Parathyroid adenoma (tissue), 2 donors: Measurements from ENCODE around the gene GSTM5.
"Not testable (repeated sequence)": the region's sequence is repeated elsewhere in the genome, so short reads cannot be mapped to it uniquely, and the experiment has no call there.

ENCODE experiments used
- H2AFZ ChIP-seq: fragments of 300-600 bp; sonication (generic); one replicate; pipeline ENCODE4 v1.7.0; 2017; ENCODE audit warnings: antibody characterized with exemption, mild to moderate bottlenecking
- H3K27ac ChIP-seq: fragments of 300-600 bp; sonication (generic); one replicate; pipeline ENCODE4 v1.7.0; 2017
- H3K27me3 ChIP-seq: fragments of 300-600 bp; sonication (generic); one replicate; pipeline ENCODE4 v1.7.0; 2017; ENCODE audit warnings: low read length; ENCODE audit not compliant: control insufficient read depth, insufficient read depth
- H3K36me3 ChIP-seq: fragments of 300-600 bp; sonication (generic); one replicate; pipeline ENCODE4 v1.7.0; 2017; ENCODE audit warnings: low read length; ENCODE audit not compliant: control insufficient read depth, insufficient read depth
- H3K4me1 ChIP-seq: fragments of 300-600 bp; sonication (generic); one replicate; pipeline ENCODE4 v1.7.0; 2017; ENCODE audit warnings: control low read depth
- H3K4me2 ChIP-seq: fragments of 300-600 bp; sonication (generic); one replicate; pipeline ENCODE4 v1.7.0; 2017; ENCODE audit warnings: low read length
- H3K4me3 ChIP-seq: fragments of 300-600 bp; sonication (generic); one replicate; pipeline ENCODE4 v1.7.0; 2017; ENCODE audit warnings: low read depth, low read length
- H3K79me2 ChIP-seq: fragments of 300-600 bp; sonication (generic); one replicate; pipeline ENCODE4 v1.7.0; 2017; ENCODE audit warnings: control low read depth
- H3K9ac ChIP-seq: fragments of 300-600 bp; sonication (generic); one replicate; pipeline ENCODE4 v1.7.0; 2017; ENCODE audit warnings: mild to moderate bottlenecking
- H3K9me3 ChIP-seq: fragments of 300-600 bp; sonication (generic); one replicate; pipeline ENCODE4 v1.7.0; 2017; ENCODE audit warnings: low read length; ENCODE audit not compliant: control insufficient read depth
- TF ChIP-seq, protein P1 (sequence below): fragments of 300-600 bp; sonication (generic); IDR thresholded peaks from one replicate; pipeline ENCODE4 v1.7.0; 2017; ENCODE audit warnings: antibody characterized with exemption, mild to moderate bottlenecking
- donor health status: primary hyperparathyroidism.

GSTM5 gene

DNA sequence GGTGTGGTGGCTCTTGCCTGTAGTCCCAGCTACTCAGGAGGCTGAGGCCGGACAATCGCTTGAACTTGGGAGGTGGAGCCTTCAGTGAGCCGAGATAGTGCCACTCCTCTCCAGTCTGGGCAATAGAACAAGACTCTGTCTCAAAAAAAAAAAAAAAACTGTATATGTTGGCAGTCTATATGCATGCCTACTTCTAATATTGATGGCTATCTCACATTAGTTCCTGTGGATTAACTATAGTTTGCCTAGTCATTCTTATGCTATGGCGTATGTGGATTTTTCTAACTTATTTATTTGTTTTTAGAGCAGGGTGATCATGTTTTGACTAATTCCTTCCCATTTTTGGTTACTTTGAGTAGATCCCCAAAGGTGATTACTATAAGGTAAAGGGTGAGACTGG lies 15.0 kb upstream of the GSTM5 start:
- TF ChIP-seq, protein P1, sequence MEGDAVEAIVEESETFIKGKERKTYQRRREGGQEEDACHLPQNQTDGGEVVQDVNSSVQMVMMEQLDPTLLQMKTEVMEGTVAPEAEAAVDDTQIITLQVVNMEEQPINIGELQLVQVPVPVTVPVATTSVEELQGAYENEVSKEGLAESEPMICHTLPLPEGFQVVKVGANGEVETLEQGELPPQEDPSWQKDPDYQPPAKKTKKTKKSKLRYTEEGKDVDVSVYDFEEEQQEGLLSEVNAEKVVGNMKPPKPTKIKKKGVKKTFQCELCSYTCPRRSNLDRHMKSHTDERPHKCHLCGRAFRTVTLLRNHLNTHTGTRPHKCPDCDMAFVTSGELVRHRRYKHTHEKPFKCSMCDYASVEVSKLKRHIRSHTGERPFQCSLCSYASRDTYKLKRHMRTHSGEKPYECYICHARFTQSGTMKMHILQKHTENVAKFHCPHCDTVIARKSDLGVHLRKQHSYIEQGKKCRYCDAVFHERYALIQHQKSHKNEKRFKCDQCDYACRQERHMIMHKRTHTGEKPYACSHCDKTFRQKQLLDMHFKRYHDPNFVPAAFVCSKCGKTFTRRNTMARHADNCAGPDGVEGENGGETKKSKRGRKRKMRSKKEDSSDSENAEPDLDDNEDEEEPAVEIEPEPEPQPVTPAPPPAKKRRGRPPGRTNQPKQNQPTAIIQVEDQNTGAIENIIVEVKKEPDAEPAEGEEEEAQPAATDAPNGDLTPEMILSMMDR, result no peak
- no peak overlapping the region for H2AFZ ChIP-seq

GRCh38 chr1:109697861-109698260 lies 14.2 kb upstream of the GSTM5 start:
- H3K4me1 ChIP-seq, H3K79me2 ChIP-seq, H3K27me3 ChIP-seq, H3K9ac ChIP-seq, H2AFZ ChIP-seq, H3K9me3 ChIP-seq, H3K27ac ChIP-seq, H3K36me3 ChIP-seq, H3K4me2 ChIP-seq, H3K4me3 ChIP-seq: not testable (repeated sequence)

More for the DNA sequence above, 15.0 kb upstream of the GSTM5 start:
- H3K79me2 ChIP-seq, result no peaks in the 10 kb centered on the region
- H3K4me3 ChIP-seq, result no peak overlapping the region
- no peaks in the 10 kb centered on the region for H3K36me3 ChIP-seq
- H3K4me2 ChIP-seq, result no peak overlapping the region
- H3K9me3 ChIP-seq, result no peaks in the 10 kb centered on the region
- no peak overlapping the region for H3K27ac ChIP-seq
- no peak overlapping the region for H3K9ac ChIP-seq
- no peaks in the 10 kb centered on the region for H3K27me3 ChIP-seq
- H3K4me1 ChIP-seq, result no peaks in the 10 kb centered on the region

DNA sequence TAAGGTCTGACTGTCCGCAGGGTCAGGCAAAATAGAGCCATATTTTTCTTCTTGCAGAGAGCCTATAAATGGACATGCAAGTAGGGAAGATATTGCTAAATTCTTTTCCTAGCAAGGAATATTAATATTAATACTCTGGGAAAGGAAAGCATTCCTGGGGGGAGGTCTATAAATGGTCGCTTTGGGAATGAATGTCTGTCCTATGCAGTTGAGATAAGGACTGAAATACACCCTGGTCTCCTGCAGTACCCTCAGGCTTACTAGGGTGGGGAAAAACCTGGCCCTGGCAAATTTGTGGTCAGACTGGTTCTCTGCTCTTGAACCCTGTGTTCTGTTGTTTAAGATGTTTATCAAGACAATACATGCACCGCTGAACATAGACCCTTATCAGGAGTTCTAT lies 9.1 kb upstream of the GSTM5 start:
- not testable (repeated sequence) for H3K4me3 ChIP-seq, H3K27me3 ChIP-seq, H3K9ac ChIP-seq, H3K4me2 ChIP-seq, H3K79me2 ChIP-seq, H3K4me1 ChIP-seq, H3K9me3 ChIP-seq, H3K27ac ChIP-seq, H3K36me3 ChIP-seq, H2AFZ ChIP-seq

DNA sequence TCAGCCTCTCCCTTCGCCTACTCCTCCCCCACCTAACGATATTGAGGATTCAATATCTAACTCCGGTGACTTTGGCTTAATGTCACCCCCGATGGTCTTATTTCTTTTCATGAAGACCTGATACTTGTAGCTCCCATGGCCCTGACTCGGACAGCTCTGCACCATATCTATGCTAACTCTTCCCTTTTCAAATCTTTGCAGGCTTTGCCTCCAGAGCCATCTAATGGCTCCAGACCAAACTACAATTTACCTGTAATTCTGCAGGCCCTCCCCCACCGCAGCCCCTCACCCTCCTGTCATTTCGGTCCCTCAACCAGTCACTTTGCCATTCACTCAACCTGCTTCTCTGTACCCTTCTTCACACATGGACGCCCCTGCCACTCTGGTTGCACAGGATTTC lies 7.9 kb upstream of the GSTM5 start:
- Histone ChIP-seq H3K4me3 (no peak overlapping the region), H3K36me3 (no peaks in the 10 kb centered on the region), H3K4me2 (no peak overlapping the region), H3K79me2 (no peaks in the 10 kb centered on the region), H3K27me3 (no peaks in the 10 kb centered on the region), H3K4me1 (no peaks in the 10 kb centered on the region), H3K27ac (no peak overlapping the region), H3K9ac (no peak overlapping the region), H2AFZ (no peak overlapping the region), H3K9me3 (no peaks in the 10 kb centered on the region)
- TF ChIP-seq, protein P1, result no peak

DNA sequence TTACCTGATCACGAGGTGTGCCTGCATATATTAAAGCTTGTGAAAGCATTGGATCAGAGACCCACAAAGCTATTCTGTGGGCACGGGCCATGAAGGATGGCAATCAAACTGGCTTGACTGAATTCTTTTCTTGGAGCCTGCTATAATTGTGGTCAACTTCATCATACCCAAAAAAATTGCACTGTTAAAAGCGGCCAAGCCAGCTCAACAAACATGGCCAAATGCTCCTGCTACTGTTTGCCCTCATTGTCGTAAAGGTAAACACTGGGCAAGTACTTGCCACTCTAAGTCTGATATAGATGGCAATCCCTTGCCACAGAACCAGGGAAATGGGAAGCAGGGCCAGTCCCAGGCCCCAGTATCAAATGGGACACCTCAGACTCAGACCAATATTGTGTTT lies 6.6 kb upstream of the GSTM5 start:
- Histone ChIP-seq H3K27me3 (no peaks in the 10 kb centered on the region), H3K4me2 (no peak overlapping the region), H2AFZ (no peak overlapping the region), H3K9me3 (no peaks in the 10 kb centered on the region), H3K79me2 (no peaks in the 10 kb centered on the region), H3K4me1 (no peaks in the 10 kb centered on the region), H3K9ac (no peak overlapping the region), H3K4me3 (no peak overlapping the region), H3K27ac (no peak overlapping the region), H3K36me3 (no peaks in the 10 kb centered on the region)
- TF ChIP-seq, protein P1, result no peak

- not testable (repeated sequence) for H3K9ac ChIP-seq, H3K4me1 ChIP-seq, H3K27ac ChIP-seq, H3K27me3 ChIP-seq, H2AFZ ChIP-seq, H3K4me2 ChIP-seq, H3K79me2 ChIP-seq, H3K4me3 ChIP-seq, H3K36me3 ChIP-seq, H3K9me3 ChIP-seq
Measured at GRCh38 chr1:109708949-109709348, 3.1 kb upstream of the GSTM5 start.

GRCh38 chr1:109709822-109710221 lies 2.2 kb upstream of the GSTM5 start:
- H3K9me3 ChIP-seq, H3K27ac ChIP-seq, H3K9ac ChIP-seq, H3K27me3 ChIP-seq, H3K4me1 ChIP-seq, H3K4me2 ChIP-seq, H3K79me2 ChIP-seq, H2AFZ ChIP-seq, H3K4me3 ChIP-seq, H3K36me3 ChIP-seq: not testable (repeated sequence)
